K562 (cell line): Measurements from ENCODE around the gene ANTKMT. TPM values are rescaled to one million over a fixed set of nuclear protein-coding genes. Genes with fewer than 3 reads are reported as not detected.

ENCODE experiments used
- COPS2 ChIP-seq: fragments of 450-650 bp; conservative IDR thresholded peaks from 2 replicates; pipeline ENCODE4 v1.6.1; 2016; ENCODE audit warnings: mild to moderate bottlenecking, moderate library complexity
- CUX1 ChIP-seq: fragments of 200-800 bp; sonication (Bioruptor generic); IDR thresholded peaks from 2 replicates; pipeline ENCODE4 v1.6.1; 2016; ENCODE audit warnings: missing genetic modification characterization, missing compliant biosample characterization
- LARP7 ChIP-seq: fragments of 450-650 bp; IDR thresholded peaks from 2 replicates; pipeline ENCODE4 v1.6.1; 2016
- NCOA6 ChIP-seq: fragments of 450-650 bp; IDR thresholded peaks from 2 replicates; pipeline ENCODE4 v1.6.1; 2017; ENCODE audit warnings: mild to moderate bottlenecking
- RERE ChIP-seq: sonication (generic); formaldehyde crosslinking; IDR thresholded peaks from 2 replicates; pipeline ENCODE4 v1.8.0; 2023; ENCODE audit warnings: missing genetic modification reagents, mild to moderate bottlenecking, borderline replicate concordance
- SPI1 ChIP-seq: IDR thresholded peaks from 2 replicates; pipeline ENCODE4 v1.6.1; 2011; ENCODE audit warnings: low read depth, low read length, control low read depth, borderline replicate concordance
- TRIM28 ChIP-seq: fragments of 450-650 bp; IDR thresholded peaks from 2 replicates; pipeline ENCODE4 v1.6.1; 2017
- ZBTB8A ChIP-seq: fragments of 450-650 bp; IDR thresholded peaks from 2 replicates; pipeline ENCODE4 v1.6.1; 2018; ENCODE audit warnings: mild to moderate bottlenecking, moderate library complexity; ENCODE audit not compliant: partially characterized antibody
- ZNF217 ChIP-seq: sonication (generic); formaldehyde crosslinking; IDR thresholded peaks from 2 replicates; pipeline ENCODE4 v1.8.0; 2022; ENCODE audit warnings: mild to moderate bottlenecking, missing genetic modification reagents
- ZNF398 ChIP-seq: fragments of 250-450 bp; sonication (Bioruptor Pico); IDR thresholded peaks from 2 replicates; pipeline ENCODE4 v1.8.0; 2021; ENCODE audit warnings: moderate library complexity, mild to moderate bottlenecking, inconsistent platforms
- polyA plus RNA-seq, 8 experiments: library from polyadenylated mRNA; depleted of rRNA in 4 of 8; stranded (reverse) in 5 of 8; unstranded in 3 of 8; fragments of >200 nt; fragmentation: Nextera tagmentation in 2 of 8; fragmentation: Illumina TruSeq in 1 of 8; extraction: Ambion mirVana in 2 of 8; extraction: Trizol in 1 of 8; gene quantifications; 2 replicates each; pipeline versions ENCODE4 v1.2.1 to v1.2.3, GENCODE V29; 2011 to 2014; ENCODE audit warnings: inconsistent platforms in 1 of 8, missing spikeins in 1 of 8
- total RNA-seq, 7 experiments: library from RNA; depleted of rRNA in 6 of 7; stranded (reverse); fragments of >200 nt in 6 of 7; fragmentation: Illumina TruSeq in 2 of 7; extraction: Trizol in 2 of 7; gene quantifications; 2 replicates each; pipeline versions ENCODE4 v1.2.1 to v1.2.3, GENCODE V29; 2011 to 2021; ENCODE audit warnings: low replicate concordance in 1 of 7
- TF ChIP-seq, protein P1 (sequence below): sonication (generic); formaldehyde crosslinking; IDR thresholded peaks from 2 replicates; pipeline ENCODE4 v1.8.0; 2023; ENCODE audit warnings: mild to moderate bottlenecking, missing genetic modification reagents

ANTKMT gene
- total and polyA plus RNA-seq, 9 of the 15 experiments (the other 6 are each of a cell fraction or from before 2014, with no cell fraction given) = 0.58 to 217 (median 19.1) TPM

DNA sequence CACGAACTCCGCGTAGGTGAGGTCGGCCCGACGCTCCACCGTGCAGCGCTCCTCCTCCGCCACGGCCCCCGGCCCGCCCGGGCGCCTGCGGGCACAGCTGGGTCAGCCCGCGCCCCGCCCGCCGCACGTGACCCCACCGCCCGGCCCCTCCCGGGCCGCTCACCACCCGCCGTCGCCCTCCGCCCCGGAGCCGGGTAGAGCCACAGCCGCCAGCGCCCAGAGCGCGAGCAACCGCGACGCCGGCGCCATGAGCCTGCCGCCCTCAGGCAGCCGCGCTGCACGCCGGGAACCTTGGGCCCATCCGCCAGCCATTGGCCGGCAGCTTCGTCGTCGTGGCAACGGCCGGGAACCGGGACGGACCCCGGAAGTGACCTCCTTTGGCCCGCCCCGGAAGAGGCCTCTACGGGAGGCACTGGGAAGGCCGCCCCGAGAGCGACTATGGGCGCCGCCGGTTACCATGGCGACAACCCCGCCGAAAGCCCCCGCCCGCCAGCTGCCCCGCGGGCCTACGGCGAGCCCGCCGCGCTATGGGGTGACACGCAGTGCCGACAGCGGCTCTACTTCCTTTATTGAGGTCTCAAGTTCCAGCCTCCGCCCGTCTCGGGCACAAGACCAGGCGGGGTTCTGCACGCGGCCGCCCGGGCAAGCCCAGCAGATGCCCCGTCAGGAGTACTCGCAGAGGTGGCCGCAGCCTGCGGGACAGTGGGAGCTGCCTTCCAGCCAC is 36.7 kb upstream of the ANTKMT start, which contains the start of gene JMJD8 (continued):
- no peak for TF ChIP-seq ZNF398 (CRISPR knock-in tag)
- no peak for TF ChIP-seq ZBTB8A
- no peak for TF ChIP-seq COPS2
- TF ChIP-seq SPI1 = no peak
- TF ChIP-seq TRIM28 = no peak
- TF ChIP-seq NCOA6 = no peak
- TF ChIP-seq, protein P1, sequence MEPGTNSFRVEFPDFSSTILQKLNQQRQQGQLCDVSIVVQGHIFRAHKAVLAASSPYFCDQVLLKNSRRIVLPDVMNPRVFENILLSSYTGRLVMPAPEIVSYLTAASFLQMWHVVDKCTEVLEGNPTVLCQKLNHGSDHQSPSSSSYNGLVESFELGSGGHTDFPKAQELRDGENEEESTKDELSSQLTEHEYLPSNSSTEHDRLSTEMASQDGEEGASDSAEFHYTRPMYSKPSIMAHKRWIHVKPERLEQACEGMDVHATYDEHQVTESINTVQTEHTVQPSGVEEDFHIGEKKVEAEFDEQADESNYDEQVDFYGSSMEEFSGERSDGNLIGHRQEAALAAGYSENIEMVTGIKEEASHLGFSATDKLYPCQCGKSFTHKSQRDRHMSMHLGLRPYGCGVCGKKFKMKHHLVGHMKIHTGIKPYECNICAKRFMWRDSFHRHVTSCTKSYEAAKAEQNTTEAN (CRISPR knock-in tag) = peak; percentile 45; the same call in 1 of the 2 replicates
- no peak for TF ChIP-seq CUX1 (CRISPR knock-in tag)
- no peak for TF ChIP-seq LARP7
- no peak for TF ChIP-seq ZNF217
- TF ChIP-seq RERE = no peak
